ENCODE measurements around the gene CABLES1.

Gene CABLES1

GRCh38 chr18:23223641-23224040, 88.4 kb downstream of the CABLES1 start:
- no peaks in the 10 kb centered on the region for H3K27me3 ChIP-seq (ENCODE audit: control insufficient read depth in 3 of 3, insufficient read depth in 3 of 3, low read depth in 1 of 3, low read length in 3 of 3)
- no peak overlapping the region for H3K9ac ChIP-seq (ENCODE audit: low read depth, low read length, poor library complexity)
- no peak overlapping the region for H3K4me3 ChIP-seq (ENCODE audit: low read length in 2 of 2)
- no peak overlapping the region for H2BK120ac ChIP-seq (ENCODE audit: low read depth, low read length)
- no peak overlapping the region for H2BK12ac ChIP-seq (ENCODE audit: low read length)
- H2BK5ac ChIP-seq (ENCODE audit: low read length) = no peak overlapping the region
- no peak overlapping the region for H3K14ac ChIP-seq (ENCODE audit: low read length)
- no peaks in the 10 kb centered on the region for H3K79me1 ChIP-seq (ENCODE audit: low read depth, low read length)
- H2BK15ac ChIP-seq (ENCODE audit: low read length) = no peak overlapping the region
- no peak overlapping the region for H3K23ac ChIP-seq (ENCODE audit: low read depth, low read length, poor library complexity)
- H3K4ac ChIP-seq (ENCODE audit: low read length) = no peak overlapping the region
- no peak overlapping the region for H2AFZ ChIP-seq (ENCODE audit: low read length)
- no peak overlapping the region for H3K4me2 ChIP-seq (ENCODE audit: insufficient read depth, low read length, poor library complexity, severe bottlenecking)
- H3K9me3 ChIP-seq (replicated peaks in 1 of 2; ENCODE audit: control insufficient read depth in 2 of 2, insufficient read depth in 1 of 2, low read depth in 1 of 2, low read length in 2 of 2) = no peaks in the 10 kb centered on the region
- no peak overlapping the region for H4K8ac ChIP-seq (ENCODE audit: low read depth, low read length)
- no peak overlapping the region for H4K91ac ChIP-seq (ENCODE audit: low read depth, low read length, poor library complexity)
- no peak overlapping the region for H3K27ac ChIP-seq (replicated peaks; ENCODE audit: low read length)
- no peak overlapping the region for H3K18ac ChIP-seq (ENCODE audit: low read length)
- no peaks in the 10 kb centered on the region for H3K36me3 ChIP-seq (replicated peaks in 1 of 2; ENCODE audit: control insufficient read depth in 2 of 2, insufficient read depth in 2 of 2, low read length in 2 of 2)
- H2AK5ac ChIP-seq (ENCODE audit: low read depth, low read length) = no peak overlapping the region
- peaks cover 0 to 3% of the 10 kb centered on the region in 2 donors for H3K4me1 ChIP-seq (ENCODE audit: control insufficient read depth in 2 of 2, insufficient read depth in 1 of 2, low read depth in 1 of 2, low read length in 2 of 2)
- DNase-seq (ENCODE audit: low spot score) = no peak
- no CpG with 5 or more reads among the region's 4 CpGs for WGBS, 2 donors (ENCODE audit: extremely low coverage in 2 of 2, insufficient read length in 2 of 2, insufficient replicate concordance in 1 of 2)

GRCh38 chr18:23225503-23225902, 90.2 kb downstream of the CABLES1 start:
- no CpG with 5 or more reads among the region's 2 CpGs for WGBS, 2 donors (ENCODE audit: extremely low coverage in 2 of 2, insufficient read length in 2 of 2, insufficient replicate concordance in 1 of 2)
- H3K27ac ChIP-seq (replicated peaks; ENCODE audit: low read length) = no peak overlapping the region
- no peak for DNase-seq (ENCODE audit: low spot score)

GRCh38 chr18:23226391-23226790, 91.1 kb downstream of the CABLES1 start:
- no peak overlapping the region for H3K14ac ChIP-seq (ENCODE audit: low read length)
- H3K4me1 ChIP-seq (ENCODE audit: control insufficient read depth in 2 of 2, insufficient read depth in 1 of 2, low read depth in 1 of 2, low read length in 2 of 2) = peaks cover 0 to 3% of the 10 kb centered on the region in 2 donors
- H3K18ac ChIP-seq (ENCODE audit: low read length) = no peak overlapping the region
- H3K4me3 ChIP-seq (ENCODE audit: low read length in 2 of 2) = no peak overlapping the region
- H3K9me3 ChIP-seq (replicated peaks in 1 of 2; ENCODE audit: control insufficient read depth in 2 of 2, insufficient read depth in 1 of 2, low read depth in 1 of 2, low read length in 2 of 2) = no peaks in the 10 kb centered on the region
- H3K79me1 ChIP-seq (ENCODE audit: low read depth, low read length) = no peaks in the 10 kb centered on the region
- H4K8ac ChIP-seq (ENCODE audit: low read depth, low read length) = no peak overlapping the region
- no peaks in the 10 kb centered on the region for H3K27me3 ChIP-seq (ENCODE audit: control insufficient read depth in 3 of 3, insufficient read depth in 3 of 3, low read depth in 1 of 3, low read length in 3 of 3)
- no peak overlapping the region for H2BK5ac ChIP-seq (ENCODE audit: low read length)
- no peak overlapping the region for H3K23ac ChIP-seq (ENCODE audit: low read depth, low read length, poor library complexity)
- no peak overlapping the region for H3K9ac ChIP-seq (ENCODE audit: low read depth, low read length, poor library complexity)
- no peak overlapping the region for H3K27ac ChIP-seq (replicated peaks; ENCODE audit: low read length)
- H3K4ac ChIP-seq (ENCODE audit: low read length) = no peak overlapping the region
- H2AFZ ChIP-seq (ENCODE audit: low read length) = no peak overlapping the region
- no CpG with 5 or more reads among the region's 3 CpGs for WGBS, 2 donors (ENCODE audit: extremely low coverage in 2 of 2, insufficient read length in 2 of 2, insufficient replicate concordance in 1 of 2)
- H3K36me3 ChIP-seq (replicated peaks in 1 of 2; ENCODE audit: control insufficient read depth in 2 of 2, insufficient read depth in 2 of 2, low read length in 2 of 2) = no peaks in the 10 kb centered on the region
- no peak overlapping the region for H2AK5ac ChIP-seq (ENCODE audit: low read depth, low read length)
- no peak overlapping the region for H3K4me2 ChIP-seq (ENCODE audit: insufficient read depth, low read length, poor library complexity, severe bottlenecking)
- no peak overlapping the region for H2BK15ac ChIP-seq (ENCODE audit: low read length)
- no peak overlapping the region for H2BK120ac ChIP-seq (ENCODE audit: low read depth, low read length)
- DNase-seq (ENCODE audit: low spot score) = no peak
- no peak overlapping the region for H4K91ac ChIP-seq (ENCODE audit: low read depth, low read length, poor library complexity)
- H2BK12ac ChIP-seq (ENCODE audit: low read length) = no peak overlapping the region

More at GRCh38 chr18:23225503-23225902, 90.2 kb downstream of the CABLES1 start:
- Histone ChIP-seq H4K91ac (ENCODE audit: low read depth, low read length, poor library complexity) (no peak overlapping the region), H3K18ac (ENCODE audit: low read length) (no peak overlapping the region), H4K8ac (ENCODE audit: low read depth, low read length) (no peak overlapping the region), H3K23ac (ENCODE audit: low read depth, low read length, poor library complexity) (no peak overlapping the region), H3K4me3 (ENCODE audit: low read length in 2 of 2) (no peak overlapping the region), H2BK12ac (ENCODE audit: low read length) (no peak overlapping the region), H2AK5ac (ENCODE audit: low read depth, low read length) (no peak overlapping the region), H3K9ac (ENCODE audit: low read depth, low read length, poor library complexity) (no peak overlapping the region), H3K27me3 (ENCODE audit: control insufficient read depth in 3 of 3, insufficient read depth in 3 of 3, low read depth in 1 of 3, low read length in 3 of 3) (no peaks in the 10 kb centered on the region), H3K14ac (ENCODE audit: low read length) (no peak overlapping the region), H3K9me3 (replicated peaks in 1 of 2; ENCODE audit: control insufficient read depth in 2 of 2, insufficient read depth in 1 of 2, low read depth in 1 of 2, low read length in 2 of 2) (no peaks in the 10 kb centered on the region), H3K36me3 (replicated peaks in 1 of 2; ENCODE audit: control insufficient read depth in 2 of 2, insufficient read depth in 2 of 2, low read length in 2 of 2) (no peaks in the 10 kb centered on the region), H2BK5ac (ENCODE audit: low read length) (no peak overlapping the region), H2AFZ (ENCODE audit: low read length) (no peak overlapping the region), H2BK15ac (ENCODE audit: low read length) (no peak overlapping the region), H3K4me2 (ENCODE audit: insufficient read depth, low read length, poor library complexity, severe bottlenecking) (no peak overlapping the region), H3K4ac (ENCODE audit: low read length) (no peak overlapping the region), H2BK120ac (ENCODE audit: low read depth, low read length) (no peak overlapping the region), H3K4me1 (ENCODE audit: control insufficient read depth in 2 of 2, insufficient read depth in 1 of 2, low read depth in 1 of 2, low read length in 2 of 2) (peaks cover 0 to 3% of the 10 kb centered on the region in 2 donors), H3K79me1 (ENCODE audit: low read depth, low read length) (no peaks in the 10 kb centered on the region)

GRCh38 chr18:23226930-23227725, 91.8 kb downstream of the CABLES1 start:
- no peaks in the 10 kb centered on the region for H3K79me1 ChIP-seq (ENCODE audit: low read depth, low read length)
- H3K4me1 ChIP-seq (ENCODE audit: control insufficient read depth in 2 of 2, insufficient read depth in 1 of 2, low read depth in 1 of 2, low read length in 2 of 2) = peaks cover 0 to 5% of the 10 kb centered on the region in 2 donors
- H3K36me3 ChIP-seq (replicated peaks in 1 of 2; ENCODE audit: control insufficient read depth in 2 of 2, insufficient read depth in 2 of 2, low read length in 2 of 2) = no peaks in the 10 kb centered on the region
- H2AFZ ChIP-seq (ENCODE audit: low read length) = no peak overlapping the region
- H3K14ac ChIP-seq (ENCODE audit: low read length) = no peak overlapping the region
- no CpG with 5 or more reads among the region's 11 CpGs for WGBS, 2 donors (ENCODE audit: extremely low coverage in 2 of 2, insufficient read length in 2 of 2, insufficient replicate concordance in 1 of 2)
- H4K8ac ChIP-seq (ENCODE audit: low read depth, low read length) = no peak overlapping the region
- H2BK120ac ChIP-seq (ENCODE audit: low read depth, low read length) = no peak overlapping the region
- DNase-seq (ENCODE audit: low spot score) = no peak
- H2BK5ac ChIP-seq (ENCODE audit: low read length) = no peak overlapping the region
- no peak overlapping the region for H3K4me2 ChIP-seq (ENCODE audit: insufficient read depth, low read length, poor library complexity, severe bottlenecking)
- no peak overlapping the region for H3K9ac ChIP-seq (ENCODE audit: low read depth, low read length, poor library complexity)
- no peak overlapping the region for H3K18ac ChIP-seq (ENCODE audit: low read length)
- H3K27me3 ChIP-seq (ENCODE audit: control insufficient read depth in 3 of 3, insufficient read depth in 3 of 3, low read depth in 1 of 3, low read length in 3 of 3) = no peaks in the 10 kb centered on the region
- no peak overlapping the region for H4K91ac ChIP-seq (ENCODE audit: low read depth, low read length, poor library complexity)
- no peak overlapping the region for H3K27ac ChIP-seq (replicated peaks; ENCODE audit: low read length)
- no peak overlapping the region for H3K23ac ChIP-seq (ENCODE audit: low read depth, low read length, poor library complexity)
- H2AK5ac ChIP-seq (ENCODE audit: low read depth, low read length) = no peak overlapping the region
- H3K9me3 ChIP-seq (replicated peaks in 1 of 2; ENCODE audit: control insufficient read depth in 2 of 2, insufficient read depth in 1 of 2, low read depth in 1 of 2, low read length in 2 of 2) = peaks cover 0 to 4% of the 10 kb centered on the region in 2 donors
- H2BK15ac ChIP-seq (ENCODE audit: low read length) = no peak overlapping the region
- no peak overlapping the region for H3K4ac ChIP-seq (ENCODE audit: low read length)
- H2BK12ac ChIP-seq (ENCODE audit: low read length) = no peak overlapping the region
- no peak overlapping the region for H3K4me3 ChIP-seq (ENCODE audit: low read length in 2 of 2)

All from neuronal stem cell (in vitro differentiated cells).